SIG-M5 (cell line): Measurements from ENCODE around the gene SMIM35.

Experiments
- DNase-seq: peaks from one replicate; lab custom pipeline; 2025; lab: John Stamatoyannopoulos, UW

SMIM35 gene

GRCh38 chr11:118109231-118109630 lies 22.5 kb upstream of the SMIM35 start:
- DNase-seq: no peak

- no peak for DNase-seq
These were observed 21.8 kb upstream of the SMIM35 start for GRCh38 chr11:118108513-118108912.

GRCh38 chr11:118106789-118107335 lies 20.1 kb upstream of the SMIM35 start:
- no peak for DNase-seq

GRCh38 chr11:118105657-118106305 lies 19.0 kb upstream of the SMIM35 start:
- no peak for DNase-seq

- no peak for DNase-seq
These were observed 17.7 kb upstream of the SMIM35 start for GRCh38 chr11:118104491-118104890.

- no peak for DNase-seq
These were observed 16.0 kb upstream of the SMIM35 start for GRCh38 chr11:118102721-118103261.

- DNase-seq: no peak
These were observed 14.0 kb upstream of the SMIM35 start for GRCh38 chr11:118100691-118101232.

- DNase-seq: no peak
These were observed 13.2 kb upstream of the SMIM35 start for GRCh38 chr11:118099838-118100556.

- DNase-seq: no peak
These were observed 12.5 kb upstream of the SMIM35 start for GRCh38 chr11:118098996-118099837.

GRCh38 chr11:118095967-118096367 lies 9.2 kb upstream of the SMIM35 start:
- no peak for DNase-seq

GRCh38 chr11:118095493-118095892 lies 8.7 kb upstream of the SMIM35 start:
- DNase-seq: no peak

GRCh38 chr11:118092907-118093571 lies 6.3 kb upstream of the SMIM35 start:
- DNase-seq: no peak

GRCh38 chr11:118091690-118092089 lies 4.9 kb upstream of the SMIM35 start:
- DNase-seq: no peak

GRCh38 chr11:118090545-118091162 lies 3.9 kb upstream of the SMIM35 start:
- DNase-seq: no peak

- peak; percentile 26 for DNase-seq
These were observed 1.8 kb upstream of the SMIM35 start for GRCh38 chr11:118088531-118088930.

- no peak for DNase-seq
These were observed 1.2 kb upstream of the SMIM35 start for GRCh38 chr11:118087931-118088330.

- no peak for DNase-seq
These were observed 2.1 kb downstream of the SMIM35 start for GRCh38 chr11:118084656-118085055.

GRCh38 chr11:118084247-118084646 lies 2.5 kb downstream of the SMIM35 start:
- peak; percentile 77 for DNase-seq

GRCh38 chr11:118082880-118083552 lies 3.7 kb downstream of the SMIM35 start:
- no peak for DNase-seq

GRCh38 chr11:118081241-118081958 lies 5.4 kb downstream of the SMIM35 start:
- DNase-seq: peak; percentile 22
